GM12878 (cell line): Measurements from ENCODE around the gene PSMB4. TPM values are rescaled to one million over a fixed set of nuclear protein-coding genes. Genes with fewer than 3 reads are reported as not detected.

ENCODE experiments used
- ATAC-seq: fragments of 200-7000 bp; cut with Tn5 transposase; 3 replicates; pipeline ENCODE4 v1.9.1; 2020; ENCODE audit warnings: mild to moderate bottlenecking, moderate library complexity
- BruUV-seq: library from RNA; stranded (reverse); fragments of 400-500 nt; replicated peaks from 2 replicates; lab custom pipeline; 2021; lab: Mats Ljungman, UMichigan
- CTCF ChIA-PET: fragments of 300-600 bp; sonication (Branson Sonifier 250); formaldehyde crosslinking; extraction: SDS; loops from one replicate; lab custom pipeline; 2021; ENCODE audit warnings: inconsistent platforms; lab: Yijun Ruan, JAX
- POLR2A ChIA-PET: fragments of 350-600 bp; formaldehyde crosslinking; extraction: SDS; loops from one replicate; lab custom pipeline; 2021; ENCODE audit warnings: inconsistent platforms; lab: Charles Lee
- RAD21 ChIA-PET: fragments of 300-600 bp; sonication (Branson Sonifier 250); formaldehyde crosslinking; loops from one replicate; lab custom pipeline; 2023; ENCODE audit warnings: antibody characterized with exemption; ENCODE audit not compliant: unreplicated experiment; lab: Charles Lee
- SMC1A ChIA-PET: fragments of 300-600 bp; sonication (Branson Sonifier 250); formaldehyde crosslinking; loops from one replicate; lab custom pipeline; 2023; ENCODE audit not compliant: unreplicated experiment, uncharacterized antibody; lab: Charles Lee
- DNase-seq: peaks from one replicate; pipeline ENCODE4 v3.0.0-alpha.2; 2011; ENCODE audit warnings: low read depth, low spot score
- FAIRE-seq: peaks from 3 replicates; lab custom pipeline; 2011; peaks lifted over from hg19 to GRCh38; lab: Jason Lieb, UNC
- H2AFZ ChIP-seq: 2 replicates; pipeline ENCODE4 v1.6.0; 2011; ENCODE audit warnings: low read depth, low read length, control low read depth; ENCODE audit not compliant: control insufficient read depth
- H3K27ac ChIP-seq: 2 replicates; pipeline ENCODE4 v1.5.1; 2011; ENCODE audit warnings: control low read depth; ENCODE audit not compliant: control insufficient read depth, insufficient read depth
- H3K27me3 ChIP-seq, 2 experiments: replicated peaks in 1 of 2; 2 replicates each; pipeline versions ENCODE4 v1.6.0 to v1.6.1; 2011; ENCODE audit warnings: low read length in 1 of 2; ENCODE audit not compliant: control insufficient read depth in 2 of 2, insufficient read depth in 2 of 2
- H3K36me3 ChIP-seq, 2 experiments: 2 replicates each; pipeline ENCODE4 v1.5.1; 2011; ENCODE audit warnings: low read length in 1 of 2; ENCODE audit not compliant: control insufficient read depth in 2 of 2, insufficient read depth in 2 of 2
- H3K4me1 ChIP-seq: 2 replicates; pipeline ENCODE4 v1.6.1; 2011; ENCODE audit warnings: mild to moderate bottlenecking, low read length, moderate library complexity, mixed read lengths; ENCODE audit not compliant: control insufficient read depth, insufficient read depth
- H3K4me2 ChIP-seq: 2 replicates; pipeline ENCODE4 v1.6.0; 2011; ENCODE audit warnings: control low read depth; ENCODE audit not compliant: control insufficient read depth, insufficient read depth
- H3K4me3 ChIP-seq: fragments of 200-600 bp; sonication (generic); 2 replicates; pipeline ENCODE4 v1.5.1; 2016
- H3K79me2 ChIP-seq: 2 replicates; pipeline ENCODE4 v1.6.0; 2011; ENCODE audit warnings: low read length; ENCODE audit not compliant: control insufficient read depth, insufficient read depth
- H3K9ac ChIP-seq: 2 replicates; pipeline ENCODE4 v1.8.0; 2011; ENCODE audit warnings: low read length, control low read depth, mixed read lengths; ENCODE audit not compliant: control insufficient read depth, insufficient read depth
- H3K9me3 ChIP-seq: replicated peaks from 3 replicates; pipeline ENCODE4 v1.5.1; 2011; ENCODE audit warnings: mild to moderate bottlenecking, low read length; ENCODE audit not compliant: control insufficient read depth, insufficient read depth
- H4K20me1 ChIP-seq: 2 replicates; pipeline ENCODE4 v1.6.0; 2011; ENCODE audit not compliant: control insufficient read depth, insufficient read depth
- NFIC ChIP-seq: IDR thresholded peaks from 2 replicates; pipeline ENCODE4 v1.6.1; 2012; ENCODE audit warnings: low read depth, mild to moderate bottlenecking, inconsistent platforms, low read length, moderate library complexity
- PKNOX1 ChIP-seq: fragments of 450-650 bp; IDR thresholded peaks from 2 replicates; pipeline ENCODE4 v1.6.1; 2016; ENCODE audit warnings: mild to moderate bottlenecking
- RAD21 ChIP-seq: IDR thresholded peaks from 2 replicates; pipeline ENCODE4 v1.6.1; 2011; ENCODE audit warnings: mild to moderate bottlenecking, low read depth, low read length, moderate library complexity; ENCODE audit not compliant: insufficient read depth
- SREBF2 ChIP-seq: IDR thresholded peaks from 2 replicates; pipeline ENCODE4 v1.6.1; 2012; ENCODE audit warnings: mild to moderate bottlenecking, low read length
- SRF ChIP-seq, 2 experiments: IDR thresholded peaks; 2 replicates each; pipeline ENCODE4 v1.6.1; 2011; ENCODE audit warnings: low read depth in 2 of 2, low read length in 2 of 2, mild to moderate bottlenecking in 1 of 2, moderate library complexity in 1 of 2
- SUZ12 ChIP-seq: fragments of 200-600 bp; sonication (generic); IDR thresholded peaks from one replicate; pipeline ENCODE4 v1.6.1; 2018; ENCODE audit warnings: antibody characterized with exemption, mild to moderate bottlenecking; ENCODE audit not compliant: unreplicated experiment
- TCF3 ChIP-seq: IDR thresholded peaks from 2 replicates; pipeline ENCODE4 v1.6.1; 2012; ENCODE audit warnings: low read depth, mild to moderate bottlenecking, low read length, borderline replicate concordance; ENCODE audit not compliant: insufficient read depth
- ZBTB33 ChIP-seq: fragments of 450-650 bp; IDR thresholded peaks from 2 replicates; pipeline ENCODE4 v1.6.1; 2017; ENCODE audit warnings: mild to moderate bottlenecking
- ZNF207 ChIP-seq: fragments of 450-650 bp; IDR thresholded peaks from 2 replicates; pipeline ENCODE4 v1.6.1; 2014; ENCODE audit warnings: antibody characterized with exemption, mild to moderate bottlenecking, borderline replicate concordance
- ZZZ3 ChIP-seq: IDR thresholded peaks from 2 replicates; pipeline ENCODE4 v1.6.1; 2011; ENCODE audit warnings: low read depth; ENCODE audit not compliant: control insufficient read depth, insufficient read length
- WGBS: methylation state at CpG from one replicate; pipeline ENCODE4 v1.1.6; 2016; ENCODE audit warnings: low lambda C conversion rate; ENCODE audit not compliant: insufficient replicate concordance, insufficient coverage; ENCODE audit errors: missing lambda C conversion rate; 5-methylcytosine and 5-hydroxymethylcytosine counted together
- in situ Hi-C: fragments of 300-500 bp; cut with MboI; formaldehyde crosslinking; loops from 9 replicates; pipeline ENCODE4 v1.14.3; 2018; ENCODE audit warnings: mixed read lengths
- intact Hi-C: fragments of 100-400 bp; cut with micrococcal nuclease; formaldehyde crosslinking; loops from one replicate; pipeline ENCODE4 v1.14.2; 2022; ENCODE audit not compliant: unreplicated experiment
- polyA plus RNA-seq, 11 experiments: library from polyadenylated mRNA; depleted of rRNA in 4 of 11; unstranded in 6 of 11; stranded (reverse) in 5 of 11; fragments of >200 nt; fragmentation: Nextera tagmentation in 4 of 11; fragmentation: Illumina TruSeq in 1 of 11; extraction: Ambion mirVana in 4 of 11; extraction: Trizol in 1 of 11; gene quantifications; 1 replicate in 1 of 11; 2 replicates in 10 of 11; pipeline versions ENCODE4 v1.2.1 to v1.2.3, GENCODE V29; 2011 to 2016; ENCODE audit warnings: inconsistent platforms in 2 of 11, missing spikeins in 2 of 11, low read depth in 1 of 11
- total RNA-seq, 4 experiments: library from RNA; depleted of rRNA in 3 of 4; stranded (reverse); fragments of >200 nt in 3 of 4; fragmentation: Illumina TruSeq in 1 of 4; extraction: Trizol in 1 of 4; gene quantifications; 2 replicates each; pipeline versions ENCODE4 v1.2.1 to v1.2.3, GENCODE V29; 2013 to 2021

Gene PSMB4
- total and polyA plus RNA-seq, 10 of the 15 experiments (the other 5 are each of a cell fraction or from before 2014, with no cell fraction given), result 278 to 610 (median 421) TPM

- no peak for TF ChIP-seq SUZ12
- TF ChIP-seq ZNF207, result no peak
- no peak for TF ChIP-seq SRF (IDR thresholded peaks at IDR 0.05; ENCODE audit: low read depth in 2 of 2, low read length in 2 of 2)
- no peak for TF ChIP-seq ZBTB33
These were observed 18.7 kb downstream of the PSMB4 start (continued) for GRCh38 chr1:151418081-151418480.

GRCh38 chr1:151419819-151420218 lies 20.4 kb downstream of the PSMB4 start:
- WGBS, result 79% methylated on average over 5 of the region's 5 CpGs
- in situ Hi-C loops (no loop called here), intact Hi-C loops (loop anchor here (2.0 kb wide), 1 partner anchor 17 kb away; no protein-coding TSS in a partner anchor)
- Histone ChIP-seq H3K36me3 (peaks cover 12 to 45% of the 10 kb centered on the region in 2 experiments), H3K4me1 (no peaks in the 10 kb centered on the region), H4K20me1 (no peaks in the 10 kb centered on the region), H3K27me3 (no peaks in the 10 kb centered on the region), H3K4me3 (no peak overlapping the region), H2AFZ (no peak overlapping the region), H3K27ac (no peak overlapping the region), H3K79me2 (no peaks in the 10 kb centered on the region), H3K9ac (no peak overlapping the region), H3K9me3 (no peaks in the 10 kb centered on the region), H3K4me2 (no peak overlapping the region)
- ChIA-PET CTCF (interaction anchor here (1.2 kb wide), 1 partner anchor 9 kb away, joined by 3 read pairs; no protein-coding TSS in a partner anchor), RAD21 (no interaction called here), POLR2A (no interaction called here), SMC1A (no interaction called here)
- TF ChIP-seq NFIC (no peak), PKNOX1 (no peak), RAD21 (no peak), SREBF2 (no peak), ZZZ3 (no peak), TCF3 (no peak)
- ATAC-seq (no peak), FAIRE-seq (no peak), DNase-seq (no peak)
- BruUV-seq, result no TSS peak
